SK-N-SH (cell line): ENCODE data around the gene SMIM32. TPM values are rescaled to one million over a fixed set of nuclear protein-coding genes. Genes with fewer than 3 reads are reported as not detected.

Experiments
- CTCF ChIA-PET: fragments of 300-600, 350-600 bp; formaldehyde crosslinking; extraction: SDS; loops from one replicate; lab custom pipeline; 2021; lab: Yijun Ruan, JAX
- POLR2A ChIA-PET: fragments of 350-600 bp; sonication (Branson Sonifier 250); formaldehyde crosslinking; extraction: SDS; loops from one replicate; lab custom pipeline; 2020; ENCODE audit warnings: antibody characterized with exemption, inconsistent platforms; lab: Yijun Ruan, JAX
- DNase-seq: peaks from one replicate; pipeline ENCODE4 v3.0.0; 2012
- H2AFZ ChIP-seq: fragments of 200-600 bp; sonication (generic); 2 replicates; pipeline ENCODE4 v1.8.1; 2016; ENCODE audit warnings: antibody characterized with exemption, mild to moderate bottlenecking, low read depth
- H3F3A ChIP-seq: fragments of 200-600 bp; sonication (generic); replicated peaks from 2 replicates; pipeline ENCODE3; 2016; ENCODE audit warnings: antibody characterized with exemption, mild to moderate bottlenecking; ENCODE audit not compliant: insufficient read depth
- H3K27ac ChIP-seq, 2 experiments: fragments of 200-500 bp in 1 of 2; fragments of 200-600 bp in 1 of 2; sonication (Bioruptor generic) in 1 of 2; sonication (generic), shearing (Covaris generic) in 1 of 2; 2 replicates each; pipeline versions ENCODE4 v1.5.1 to v1.6.1; 2014 to 2016; ENCODE audit warnings: low read depth in 2 of 2, inconsistent platforms in 1 of 2, low read length in 1 of 2, mild to moderate bottlenecking in 1 of 2, mixed read lengths in 1 of 2
- H3K27me3 ChIP-seq: fragments of 200-600 bp; sonication (generic), shearing (Covaris generic); 2 replicates; pipeline ENCODE4 v1.6.1; 2016; ENCODE audit warnings: mixed run types; ENCODE audit not compliant: insufficient read depth
- H3K36me3 ChIP-seq, 2 experiments: fragments of 200-500 bp in 1 of 2; fragments of 200-600 bp in 1 of 2; sonication (Bioruptor generic) in 1 of 2; sonication (generic) in 1 of 2; replicated peaks in 1 of 2; 2 replicates each; pipeline versions ENCODE3 to v1.5.1; 2014 to 2016; ENCODE audit warnings: low read length in 1 of 2, mild to moderate bottlenecking in 1 of 2; ENCODE audit not compliant: insufficient read depth in 2 of 2, control insufficient read depth in 1 of 2
- H3K4me1 ChIP-seq, 2 experiments: fragments of 200-500 bp in 1 of 2; fragments of 200-600 bp in 1 of 2; sonication (Bioruptor generic) in 1 of 2; sonication (generic), shearing (Covaris generic) in 1 of 2; 2 replicates each; pipeline versions ENCODE4 v1.5.1 to v1.6.1; 2014 to 2016; ENCODE audit warnings: low read depth in 1 of 2, low read length in 1 of 2, mixed run types in 1 of 2; ENCODE audit not compliant: insufficient read depth in 2 of 2, control insufficient read depth in 1 of 2
- H3K4me2 ChIP-seq: fragments of 200-600 bp; sonication (generic), shearing (Covaris generic); 2 replicates; pipeline ENCODE4 v1.6.1; 2017; ENCODE audit warnings: mixed run types
- H3K4me3 ChIP-seq, 2 experiments: fragments of 200-500 bp in 1 of 2; fragments of 200-600 bp in 1 of 2; sonication (Bioruptor generic) in 1 of 2; sonication (generic), shearing (Covaris generic) in 1 of 2; 2 replicates each; pipeline versions ENCODE4 v1.5.1 to v1.8.1; 2014 to 2016; ENCODE audit warnings: low read depth in 2 of 2, inconsistent platforms in 1 of 2, low read length in 1 of 2, mild to moderate bottlenecking in 1 of 2, mixed read lengths in 1 of 2, moderate library complexity in 1 of 2
- H3K79me2 ChIP-seq: fragments of 200-600 bp; sonication (generic); 2 replicates; pipeline ENCODE4 v1.8.1; 2017; ENCODE audit warnings: mild to moderate bottlenecking; ENCODE audit not compliant: insufficient read depth
- H3K9ac ChIP-seq: fragments of 200-600 bp; sonication (generic); 2 replicates; pipeline ENCODE4 v1.6.1; 2017; ENCODE audit warnings: mixed run types
- H3K9me2 ChIP-seq: fragments of 200-600 bp; sonication (generic); 2 replicates; pipeline ENCODE4 v1.6.1; 2017; ENCODE audit warnings: mixed run types
- H3K9me3 ChIP-seq: fragments of 200-600 bp; sonication (generic); 2 replicates; pipeline ENCODE4 v1.6.1; 2017; ENCODE audit warnings: mixed run types, mild to moderate bottlenecking, moderate library complexity
- H4K20me1 ChIP-seq: fragments of 200-600 bp; sonication (generic); 2 replicates; pipeline ENCODE4 v1.6.1; 2017; ENCODE audit warnings: mild to moderate bottlenecking, mixed run types; ENCODE audit not compliant: insufficient read depth
- EP300 ChIP-seq, 2 experiments: IDR thresholded peaks; 2 replicates each; pipeline versions ENCODE4 v1.4.0 to v1.6.1; 2012; ENCODE audit warnings: borderline replicate concordance in 1 of 2, low read depth in 1 of 2, low read length in 1 of 2
- FOXJ3 ChIP-seq: sonication (generic); formaldehyde crosslinking; IDR thresholded peaks from 2 replicates; pipeline ENCODE4 v1.5.1; 2020; ENCODE audit warnings: mild to moderate bottlenecking, missing genetic modification reagents
- GABPA ChIP-seq: IDR thresholded peaks from 2 replicates; pipeline ENCODE4 v1.4.0; 2012; ENCODE audit warnings: low read depth, mild to moderate bottlenecking
- IRF3 ChIP-seq: fragments of 150-350 bp; IDR thresholded peaks from 2 replicates; pipeline ENCODE4 v1.6.1; 2016; ENCODE audit warnings: mild to moderate bottlenecking, low read depth, low read length
- JUND ChIP-seq: IDR thresholded peaks from 2 replicates; pipeline ENCODE4 v1.4.0; 2012
- MAX ChIP-seq: IDR thresholded peaks from 2 replicates; pipeline ENCODE4 v1.4.0; 2012; ENCODE audit warnings: low read depth
- MEF2A ChIP-seq: IDR thresholded peaks from 2 replicates; pipeline ENCODE4 v1.4.0; 2012; ENCODE audit warnings: low read depth, borderline replicate concordance
- MXI1 ChIP-seq: IDR thresholded peaks from 2 replicates; pipeline ENCODE4 v1.6.1; 2012; ENCODE audit warnings: mild to moderate bottlenecking, low read depth, low read length, improper control_type of control experiment
- NFIC ChIP-seq: IDR thresholded peaks from 2 replicates; pipeline ENCODE4 v1.4.0; 2012; ENCODE audit warnings: borderline replicate concordance
- POLR2AphosphoS5 ChIP-seq: IDR thresholded peaks from 2 replicates; pipeline ENCODE4 v1.6.1; 2012; ENCODE audit warnings: low read depth, low read length
- RAD21 ChIP-seq: IDR thresholded peaks from 2 replicates; pipeline ENCODE4 v1.6.1; 2012; ENCODE audit warnings: mild to moderate bottlenecking, low read length
- RCOR1 ChIP-seq: fragments of 150-350 bp; IDR thresholded peaks from 2 replicates; pipeline ENCODE4 v1.6.1; 2017; ENCODE audit warnings: antibody characterized with exemption, low read length
- RFX5 ChIP-seq: IDR thresholded peaks from 2 replicates; pipeline ENCODE4 v1.6.1; 2012; ENCODE audit warnings: mild to moderate bottlenecking, improper control_type of control experiment, low read length
- RXRA ChIP-seq: IDR thresholded peaks from 2 replicates; pipeline ENCODE4 v1.4.0; 2012; ENCODE audit warnings: low read depth, mild to moderate bottlenecking, borderline replicate concordance
- SIN3A ChIP-seq: IDR thresholded peaks from 2 replicates; pipeline ENCODE4 v1.6.1; 2012; ENCODE audit warnings: low read depth, mild to moderate bottlenecking, low read length, moderate library complexity, borderline replicate concordance
- SMC3 ChIP-seq: IDR thresholded peaks from 2 replicates; pipeline ENCODE4 v1.6.1; 2012; ENCODE audit warnings: low read depth, low read length, improper control_type of control experiment
- TEAD4 ChIP-seq: IDR thresholded peaks from 2 replicates; pipeline ENCODE4 v1.4.0; 2012; ENCODE audit warnings: mild to moderate bottlenecking, borderline replicate concordance; ENCODE audit not compliant: insufficient read depth
- USF1 ChIP-seq: IDR thresholded peaks from 2 replicates; pipeline ENCODE4 v1.4.0; 2012; ENCODE audit warnings: low read depth, borderline replicate concordance
- USF2 ChIP-seq: fragments of 150-350 bp; IDR thresholded peaks from 2 replicates; pipeline ENCODE4 v1.6.1; 2017; ENCODE audit warnings: antibody characterized with exemption, low read length, low read depth, borderline replicate concordance
- YY1 ChIP-seq: IDR thresholded peaks from 2 replicates; pipeline ENCODE4 v1.4.0; 2012; ENCODE audit warnings: low read depth, mild to moderate bottlenecking
- WGBS: methylation state at CpG from one replicate; pipeline ENCODE4 v1.1.6; 2017; ENCODE audit warnings: low lambda C conversion rate; 5-methylcytosine and 5-hydroxymethylcytosine counted together
- polyA plus RNA-seq, 3 experiments: library from polyadenylated mRNA; depleted of rRNA; stranded (reverse); fragments of >200 nt; gene quantifications; 2 replicates each; pipeline ENCODE4 v1.2.3, GENCODE V29; 2012

SMIM32 gene
- polyA plus RNA-seq, 1 of the 3 experiments (the other 2 are of a cell fraction), result 0.25 TPM

- TF ChIP-seq IRF3 (no peak), RXRA (no peak), EP300 (IDR thresholded peaks at IDR 0.05; ENCODE audit: borderline replicate concordance in 1 of 2, low read depth in 1 of 2, low read length in 1 of 2) (no peak), POLR2AphosphoS5 (no peak), SMC3 (no peak), MEF2A (no peak), TEAD4 (no peak), YY1 (no peak), USF1 (no peak), MAX (no peak), USF2 (no peak), NFIC (no peak), MXI1 (no peak), FOXJ3 (no peak), RAD21 (no peak), RCOR1 (no peak), GABPA (no peak), SIN3A (no peak), JUND (no peak), RFX5 (no peak)
- H4K20me1 ChIP-seq, result peaks cover 97% of the 10 kb centered on the region
- no peaks in the 10 kb centered on the region for H3K9me2 ChIP-seq
- CTCF ChIA-PET, result no interaction called here
- H3K4me3 ChIP-seq, result no peak overlapping the region
- no peak overlapping the region for H3K4me2 ChIP-seq
- H3K79me2 ChIP-seq, result peaks cover 100% of the 10 kb centered on the region
- peaks cover 3 to 5% of the 10 kb centered on the region in 2 experiments; a peak in 3 of 4 replicates for H3K4me1 ChIP-seq
- no peaks in the 10 kb centered on the region for H3F3A ChIP-seq
- no peaks in the 10 kb centered on the region for H3K9me3 ChIP-seq
- WGBS, result 92% methylated on average over 6 of the region's 6 CpGs
- peaks cover 11 to 15% of the 10 kb centered on the region in 2 experiments for H3K36me3 ChIP-seq
- no peak overlapping the region for H2AFZ ChIP-seq
- H3K9ac ChIP-seq, result no peak overlapping the region
- DNase-seq, result no peak
- no peak overlapping the region for H3K27ac ChIP-seq
- H3K27me3 ChIP-seq, result no peaks in the 10 kb centered on the region
- POLR2A ChIA-PET, result interaction anchor here (2.9 kb wide), 1 partner anchor 10 kb away, joined by 9 read pairs; the partner anchor contains the start of gene SMAD5
Measured at GRCh38 chr5:136143312-136143711, 49.6 kb downstream of the SMIM32 start.
